ENCODE data around the gene PKD1L1. TPM values are rescaled to one million over a fixed set of nuclear protein-coding genes. Genes with fewer than 3 reads are reported as not detected.

PKD1L1 gene
- total RNA-seq, 6 donors from 2014 or later, result 0.46 to 4.8 (median 0.75) TPM

- no peaks in the 10 kb centered on the region for H3K9me3 ChIP-seq
- no peaks in the 10 kb centered on the region for H3K27me3 ChIP-seq
- H3K36me3 ChIP-seq, result no peaks in the 10 kb centered on the region
- WGBS, 2 donors, result 67 to 99% methylated on average over 3 to 4 of the region's 4 CpGs
- ATAC-seq (ENCODE audit: low FRiP score in 2 of 2), result no peak
- DNase-seq, result no peak
- H3K4me1 ChIP-seq, result peaks cover 0 to 1% (median 0%) of the 10 kb centered on the region in 4 donors
- no peak for TF ChIP-seq POLR2AphosphoS5 (IDR thresholded peaks at IDR 0.05)
- TF ChIP-seq EP300 (IDR thresholded peaks at IDR 0.05), result no peak
- no peak for TF ChIP-seq POLR2A (IDR thresholded peaks at IDR 0.05)
- TF ChIP-seq, protein P1, sequence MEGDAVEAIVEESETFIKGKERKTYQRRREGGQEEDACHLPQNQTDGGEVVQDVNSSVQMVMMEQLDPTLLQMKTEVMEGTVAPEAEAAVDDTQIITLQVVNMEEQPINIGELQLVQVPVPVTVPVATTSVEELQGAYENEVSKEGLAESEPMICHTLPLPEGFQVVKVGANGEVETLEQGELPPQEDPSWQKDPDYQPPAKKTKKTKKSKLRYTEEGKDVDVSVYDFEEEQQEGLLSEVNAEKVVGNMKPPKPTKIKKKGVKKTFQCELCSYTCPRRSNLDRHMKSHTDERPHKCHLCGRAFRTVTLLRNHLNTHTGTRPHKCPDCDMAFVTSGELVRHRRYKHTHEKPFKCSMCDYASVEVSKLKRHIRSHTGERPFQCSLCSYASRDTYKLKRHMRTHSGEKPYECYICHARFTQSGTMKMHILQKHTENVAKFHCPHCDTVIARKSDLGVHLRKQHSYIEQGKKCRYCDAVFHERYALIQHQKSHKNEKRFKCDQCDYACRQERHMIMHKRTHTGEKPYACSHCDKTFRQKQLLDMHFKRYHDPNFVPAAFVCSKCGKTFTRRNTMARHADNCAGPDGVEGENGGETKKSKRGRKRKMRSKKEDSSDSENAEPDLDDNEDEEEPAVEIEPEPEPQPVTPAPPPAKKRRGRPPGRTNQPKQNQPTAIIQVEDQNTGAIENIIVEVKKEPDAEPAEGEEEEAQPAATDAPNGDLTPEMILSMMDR (IDR thresholded peaks at IDR 0.05), result no peak
- no peak overlapping the region for H3K4me3 ChIP-seq
- H3K27ac ChIP-seq, result no peak overlapping the region
Measured at GRCh38 chr7:47725031-47725780, 223.1 kb downstream of the PKD1L1 start.

Other genes starting within 250 kb of the PKD1L1 start
- gene HUS1, start 31.1 kb upstream of the PKD1L1 start, total RNA-seq, result 10 to 100 TPM; 24.2 to 38.8 (median 26.7) TPM
- gene SUN3, start 80.6 kb upstream of the PKD1L1 start, total RNA-seq, result not detected
- 10 to 100 TPM in 2 of 6 donors, 1 to 10 TPM in 2, under 1 TPM in 2; 0.29 to 15.5 (median 1.9) TPM for gene C7orf57, start 87.1 kb upstream of the PKD1L1 start, total RNA-seq
- 100 to 1,000 TPM in 1 of 6 donors, 10 to 100 TPM in 5; 30.6 to 107 (median 72.0) TPM for gene UPP1, start 140.8 kb upstream of the PKD1L1 start, total RNA-seq
- 10 to 100 TPM in 3 of 6 donors, 1 to 10 TPM in 2, under 1 TPM in 1; 0.49 to 27.7 (median 7.1) TPM for gene ABCA13, start 223.0 kb upstream of the PKD1L1 start, total RNA-seq